GM19463 (cell line): ENCODE results near the gene RIPK1.

Source experiments
- ATAC-seq: cut with Tn5 transposase; IDR thresholded peaks from one replicate; pipeline ENCODE4 v1.9.1; 2021; ENCODE audit warnings: mild to moderate bottlenecking, moderate library complexity; ENCODE audit not compliant: unreplicated experiment

RIPK1 gene

GRCh38 chr6:3159805-3160781, 91.8 kb downstream of the RIPK1 start:
- ATAC-seq, result no peak

- no peak for ATAC-seq
Measured at GRCh38 chr6:3162067-3162497, 93.8 kb downstream of the RIPK1 start.

- ATAC-seq, result peak; percentile 73
Measured at GRCh38 chr6:3162565-3163247, 94.4 kb downstream of the RIPK1 start.

- ATAC-seq, result no peak
Measured at GRCh38 chr6:3163248-3163594, 94.9 kb downstream of the RIPK1 start.

GRCh38 chr6:3164388-3164787, 96.1 kb downstream of the RIPK1 start:
- no peak for ATAC-seq
